NCI-H1092 (cell line): ENCODE measurements around the gene PHF8.

Source experiments
- DNase-seq: peaks from one replicate; lab custom pipeline; 2025; lab: John Stamatoyannopoulos, UW

PHF8 gene

DNA sequence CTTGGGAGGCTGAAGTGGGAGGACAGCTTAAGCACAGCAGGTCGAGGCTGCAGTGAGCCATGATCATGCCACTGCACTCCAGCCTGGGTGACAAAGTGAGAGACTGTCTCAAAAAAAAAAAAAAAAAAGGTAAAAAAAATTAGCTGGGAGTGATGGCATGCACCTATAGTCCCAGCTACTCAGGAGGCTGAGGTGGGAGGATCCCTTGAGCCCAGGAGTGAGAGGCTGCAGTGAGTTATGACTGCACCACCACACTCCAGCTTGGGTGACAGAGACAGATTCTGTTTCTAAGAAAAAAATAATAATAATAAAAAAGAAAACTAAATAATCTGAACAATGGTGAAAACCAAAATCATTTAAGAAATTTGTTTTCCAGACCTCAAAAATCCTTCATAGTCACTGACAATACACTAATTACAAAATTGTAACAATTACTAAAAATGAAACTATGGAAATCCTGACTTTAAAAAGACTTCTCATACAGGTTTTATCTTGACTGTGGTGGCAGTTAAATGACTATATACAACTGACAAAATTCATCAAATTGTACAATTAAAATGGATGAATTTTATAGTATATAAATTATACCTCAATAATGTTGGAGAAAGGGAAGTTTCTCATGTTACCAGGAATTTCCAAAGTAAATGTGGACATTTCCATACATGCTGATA, 31.3 kb downstream of the PHF8 start:
- DNase-seq = no peak

DNA sequence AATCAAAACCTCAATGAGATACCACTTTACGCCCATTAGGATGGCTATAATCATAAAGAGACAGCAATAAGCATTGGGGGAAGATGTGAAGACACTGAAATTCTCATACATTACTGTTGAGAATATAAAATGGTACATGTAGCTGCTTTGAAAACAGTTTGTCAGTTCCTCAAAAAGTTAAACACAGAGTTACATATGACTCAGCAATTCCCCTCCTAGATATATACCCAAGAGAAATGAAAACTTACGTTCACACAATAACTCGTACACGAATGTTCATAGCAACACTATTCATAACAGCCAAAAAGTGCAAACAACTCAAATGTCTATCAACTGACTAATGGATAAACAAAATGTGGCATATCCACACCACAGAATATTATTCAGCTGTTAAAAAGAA, 36.6 kb downstream of the PHF8 start:
- DNase-seq = no peak

DNA sequence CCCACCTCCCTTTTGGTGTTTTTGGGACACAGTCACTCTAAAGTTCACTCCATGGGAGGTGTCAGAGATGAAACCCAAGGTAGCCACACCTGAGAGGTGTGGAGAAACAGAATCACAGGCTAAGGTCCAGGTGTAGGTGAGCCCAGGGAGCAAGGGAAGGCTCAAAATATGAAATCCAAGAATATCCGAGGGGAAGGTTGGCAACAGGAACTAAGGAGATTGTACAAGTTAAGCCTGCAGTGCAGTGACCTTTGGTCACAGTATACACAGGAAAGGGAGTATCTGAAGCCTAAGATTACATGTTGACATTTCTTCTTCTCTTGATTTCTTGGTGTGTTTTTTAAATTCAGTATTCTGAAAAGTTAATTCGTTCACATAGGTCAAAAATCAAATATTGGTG, 46.5 kb downstream of the PHF8 start:
- no peak for DNase-seq

DNA sequence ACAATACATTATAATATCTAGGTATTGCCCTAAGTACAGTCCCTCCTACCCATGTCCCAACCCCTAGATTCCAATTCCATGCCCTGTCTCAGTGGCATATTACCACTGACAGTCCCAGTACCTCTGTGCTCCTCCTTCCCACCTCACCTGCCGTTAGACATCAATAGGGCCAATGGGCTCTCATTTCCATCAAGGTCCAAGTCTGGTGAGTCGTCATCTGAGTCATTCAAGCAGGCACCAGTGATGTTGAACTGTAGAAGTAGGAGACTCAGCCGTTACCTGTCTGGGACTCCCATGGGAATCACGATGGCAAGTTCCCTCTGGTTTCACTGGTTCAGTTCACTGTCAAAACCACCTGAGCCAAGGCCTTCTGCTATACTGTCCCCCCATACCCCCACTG, 51.7 kb downstream of the PHF8 start:
- DNase-seq = no peak

DNA sequence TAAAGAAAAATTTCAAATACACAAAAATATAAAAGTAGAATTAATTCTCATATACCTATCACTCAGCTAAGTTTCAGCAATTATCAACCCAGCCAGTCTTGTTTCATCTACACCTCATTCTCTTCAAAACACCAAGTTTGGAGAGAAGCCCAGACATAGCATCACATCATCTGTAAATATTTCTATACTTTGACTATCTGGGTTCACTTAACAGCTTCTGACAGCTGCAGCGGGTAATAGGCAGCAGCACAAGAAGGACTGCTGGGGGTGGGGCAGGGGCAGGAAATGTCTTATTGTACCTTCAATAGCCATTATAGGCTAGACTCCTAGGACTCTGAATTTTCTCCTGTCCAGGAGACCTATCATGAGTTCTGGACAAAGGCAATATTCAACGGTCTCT, 54.1 kb downstream of the PHF8 start:
- DNase-seq = no peak

DNA sequence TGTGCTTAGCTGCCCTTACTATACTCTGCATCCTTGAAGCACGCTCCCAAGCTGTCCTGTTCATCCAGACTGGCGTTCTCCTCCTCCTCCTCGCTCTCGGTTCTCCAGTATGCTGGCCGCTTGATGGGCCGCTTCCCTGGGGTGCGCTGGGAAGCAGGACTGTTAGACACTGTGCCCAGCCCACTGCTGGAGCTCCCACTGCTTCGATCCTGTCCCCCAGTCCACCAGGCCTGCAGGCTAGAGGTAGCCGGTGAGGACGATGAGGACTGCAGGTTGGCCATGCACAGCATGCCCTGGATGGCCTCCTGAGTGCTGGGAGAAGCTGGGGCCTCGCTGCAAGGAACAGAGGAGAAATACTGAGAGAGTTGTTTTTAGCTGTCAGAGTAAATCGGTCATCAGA, 59.4 kb downstream of the PHF8 start:
- DNase-seq = no peak

DNA sequence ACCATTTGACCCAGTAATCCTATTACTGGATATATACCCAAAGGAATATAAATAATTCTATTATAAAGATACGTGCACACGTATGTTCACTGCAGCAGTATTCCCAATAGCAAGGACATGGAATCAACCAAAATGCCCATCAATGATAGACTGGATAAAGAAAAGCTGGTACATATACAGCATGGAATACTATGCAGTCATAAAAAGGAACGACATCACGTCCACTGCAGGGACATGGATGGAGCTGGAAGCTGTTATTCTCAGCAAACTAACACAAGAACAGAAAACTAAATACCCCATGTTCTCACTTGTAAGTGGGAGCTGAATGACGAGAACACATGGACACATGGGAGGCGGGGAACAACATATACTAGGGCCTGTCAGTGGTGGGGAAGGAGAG, 69.7 kb downstream of the PHF8 start:
- DNase-seq = no peak

DNA sequence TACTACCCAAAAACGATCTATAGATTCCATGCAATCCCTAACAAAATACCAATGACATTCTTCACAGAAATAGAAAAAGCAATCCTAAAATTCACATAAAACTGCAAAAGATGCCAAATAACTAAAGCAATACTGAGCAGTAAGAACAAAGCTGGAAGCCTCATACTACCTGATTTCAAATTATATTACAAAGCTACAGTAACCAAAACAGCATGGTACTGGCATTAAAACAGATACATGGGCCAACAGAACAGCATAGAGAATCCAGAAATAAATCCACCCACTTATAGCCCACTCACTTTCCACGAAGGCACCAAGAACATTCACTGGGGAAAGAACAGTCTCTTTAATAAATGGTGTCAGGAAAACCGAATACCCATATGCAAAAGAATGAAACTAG, 74.7 kb downstream of the PHF8 start:
- DNase-seq = no peak

DNA sequence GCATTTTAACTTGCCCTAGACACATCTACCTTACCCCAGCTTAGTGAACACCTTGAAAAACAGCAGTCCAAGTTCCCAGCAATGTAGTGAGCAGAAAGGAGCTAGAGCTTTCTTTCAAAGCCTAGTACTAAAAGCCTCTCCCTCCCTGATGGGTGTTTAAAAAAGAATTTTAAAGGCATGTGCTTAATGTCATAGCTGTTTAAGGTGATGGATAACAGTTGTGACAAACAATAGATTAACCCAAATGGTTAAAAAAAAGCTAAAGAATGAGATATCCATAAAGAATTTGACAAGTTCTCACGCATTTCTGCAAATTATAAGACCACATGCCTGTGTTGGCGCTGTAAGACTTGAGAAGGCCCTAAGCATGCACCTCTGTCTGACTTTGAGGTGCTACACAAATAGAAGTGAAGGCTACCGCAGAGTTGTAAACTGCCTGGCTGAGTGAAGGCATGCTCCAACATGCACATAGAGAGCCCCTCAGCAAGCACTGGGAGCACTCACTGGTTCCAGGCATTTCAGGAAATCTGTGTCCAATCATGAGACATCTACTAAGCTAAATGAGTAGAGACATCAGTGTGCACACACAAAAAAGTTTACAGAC, 94.0 kb downstream of the PHF8 start:
- no peak for DNase-seq

DNA sequence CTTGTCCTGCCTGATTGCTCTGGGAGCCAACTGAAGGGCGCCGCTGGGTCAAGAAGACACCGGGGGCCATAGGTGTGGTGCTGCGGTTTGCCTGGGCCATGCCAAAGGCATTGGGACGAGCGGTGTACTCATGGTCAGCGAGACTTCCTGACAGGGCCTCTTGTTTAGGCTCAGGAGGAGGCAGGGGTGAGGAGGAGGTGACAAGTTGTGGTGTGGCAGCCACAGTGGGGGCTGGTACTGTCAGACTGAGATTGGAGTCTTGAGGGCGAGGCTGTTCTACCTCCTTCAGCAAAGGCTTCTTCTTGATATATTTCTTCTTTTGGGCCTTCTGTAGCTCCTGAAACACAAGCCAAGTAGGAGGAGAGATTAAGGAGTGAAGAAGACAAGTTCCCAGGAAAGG, 104.1 kb downstream of the PHF8 start:
- DNase-seq = no peak

DNA sequence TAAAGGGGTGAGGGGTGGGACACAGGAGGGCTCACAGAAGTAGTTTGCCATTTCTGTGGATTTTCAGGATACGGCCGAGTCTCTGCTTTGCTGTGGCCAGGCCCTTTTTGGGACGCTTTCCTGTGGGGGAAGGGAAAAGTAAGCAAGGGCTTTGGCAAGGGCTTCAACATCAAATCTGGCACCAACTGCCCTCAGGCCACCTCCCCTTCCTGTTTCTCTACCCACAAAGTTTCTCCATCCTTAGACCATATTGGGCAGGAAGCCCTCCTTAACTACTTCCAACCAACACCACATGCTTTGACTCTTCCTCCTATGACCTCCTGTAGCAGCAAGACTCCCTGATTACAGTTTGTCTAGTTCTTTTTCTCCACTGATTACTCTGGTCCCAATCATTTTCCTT, 105.1 kb downstream of the PHF8 start:
- DNase-seq = no peak

DNA sequence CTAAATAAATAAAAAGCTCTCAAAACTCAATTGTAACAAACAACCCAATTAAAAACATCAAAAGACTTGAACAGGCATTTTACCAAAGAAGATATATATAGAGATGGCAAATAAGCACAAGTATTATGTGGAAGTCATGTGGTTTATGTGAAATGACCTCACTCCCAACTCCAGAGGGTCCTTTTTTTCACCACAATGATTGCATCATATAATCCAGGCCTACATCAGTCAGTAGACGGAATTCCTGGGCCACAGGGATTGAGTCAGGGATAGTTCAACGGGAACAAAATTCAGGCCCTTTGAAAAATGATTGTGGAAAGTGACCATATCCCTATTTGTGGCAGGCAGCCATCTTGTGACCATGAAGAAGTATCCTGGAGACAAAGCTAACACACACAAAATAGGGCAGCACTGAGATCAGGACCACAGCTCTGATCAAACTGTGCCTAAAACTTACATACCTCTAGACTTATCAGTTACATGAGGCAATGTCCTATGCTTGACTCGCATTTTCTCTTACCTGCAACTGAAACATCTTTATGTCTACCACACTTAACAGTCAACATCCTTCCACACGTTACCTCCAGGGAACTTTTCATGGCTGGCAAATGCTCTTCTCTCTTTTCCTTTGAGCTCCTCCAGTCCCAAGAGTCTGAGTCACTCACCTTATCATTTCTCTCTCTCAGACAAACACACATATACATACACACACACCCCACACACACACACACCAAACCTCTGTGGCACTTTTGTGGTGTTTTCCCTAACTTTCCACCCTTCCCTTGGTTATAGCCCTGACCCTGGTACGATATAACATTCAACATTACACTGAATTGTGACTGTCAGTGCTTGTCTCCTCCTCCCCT, 113.5 kb downstream of the PHF8 start:
- no peak for DNase-seq

DNA sequence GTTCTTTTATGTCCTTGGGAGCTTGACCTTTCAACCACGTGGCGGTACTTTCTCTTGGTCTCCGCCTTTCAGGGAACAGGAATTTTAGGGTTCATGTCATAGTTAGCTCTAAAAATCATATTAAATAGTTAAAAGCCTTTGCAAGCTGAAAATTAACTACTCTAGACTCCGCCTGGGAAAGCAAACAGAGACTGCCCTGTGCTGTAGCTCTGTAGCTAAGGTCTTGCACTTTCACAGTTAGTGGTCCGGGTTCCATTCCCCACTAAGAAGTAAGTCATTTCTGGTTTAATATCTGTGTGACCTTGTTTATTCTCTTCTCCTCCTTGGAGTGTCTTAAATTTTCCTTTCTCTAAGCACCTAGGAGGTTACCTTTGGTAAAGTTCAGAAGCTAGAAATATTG, 118.2 kb downstream of the PHF8 start:
- DNase-seq = no peak

DNA sequence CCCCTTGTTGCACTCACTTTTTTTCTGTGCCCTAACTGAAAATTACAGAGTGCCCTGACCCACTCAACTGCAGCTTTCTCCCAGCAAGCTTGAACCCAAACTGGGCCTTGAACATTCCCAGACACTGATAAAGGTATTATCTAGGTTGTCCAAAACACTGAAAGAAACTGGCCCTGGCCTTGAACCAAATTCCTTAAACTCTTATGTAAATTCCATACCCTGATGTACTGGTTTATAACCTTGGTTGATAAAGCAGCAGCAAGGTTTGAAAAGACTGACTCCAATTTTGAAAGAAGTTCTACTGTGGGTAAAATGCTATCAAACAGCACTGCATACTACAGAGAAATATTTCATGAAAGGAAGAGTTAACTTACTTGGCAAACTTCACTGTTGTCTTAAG, 125.6 kb downstream of the PHF8 start:
- DNase-seq = no peak

DNA sequence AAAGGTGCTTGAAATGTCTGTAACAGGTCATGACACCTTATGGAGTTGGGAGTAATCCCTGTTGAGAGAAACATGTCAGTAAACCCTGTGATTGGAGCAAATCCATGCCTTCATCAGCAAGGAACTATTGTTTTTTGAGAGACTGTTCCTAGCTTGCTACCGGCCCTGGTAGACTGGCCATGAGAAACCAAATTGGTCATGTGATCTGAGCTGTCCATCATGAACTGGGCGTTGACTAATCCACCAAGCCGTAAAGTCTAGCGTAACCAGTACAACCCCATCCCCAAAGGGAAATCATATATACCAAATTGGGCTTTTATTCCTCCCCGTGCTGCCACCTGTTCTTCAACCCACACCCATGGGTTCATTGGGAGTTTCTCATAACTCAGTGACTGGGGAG, 143.7 kb downstream of the PHF8 start:
- DNase-seq = no peak

DNA sequence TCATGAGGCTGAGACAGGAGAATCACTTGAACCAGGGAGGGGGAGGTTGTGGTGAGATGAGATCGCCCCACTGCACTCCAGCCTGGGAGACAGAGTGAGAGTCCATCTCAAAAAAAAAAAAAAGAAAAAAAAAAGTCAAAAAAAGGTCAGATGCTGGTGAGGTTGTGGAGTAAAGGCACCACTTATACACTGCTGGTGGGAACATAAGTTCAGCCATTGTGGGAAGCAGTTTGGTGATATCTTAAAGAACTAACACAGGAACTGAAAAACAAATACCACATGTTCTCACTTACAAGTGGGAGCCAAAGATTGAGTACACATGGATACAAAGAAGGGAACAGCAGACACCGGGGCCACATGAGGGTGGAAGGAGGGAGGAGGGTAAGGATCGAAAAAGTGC, 149.0 kb downstream of the PHF8 start:
- no peak for DNase-seq
